GM12878 (cell line): ENCODE measurements around the gene SNAI3. TPM values are rescaled to one million over a fixed set of nuclear protein-coding genes. Genes with fewer than 3 reads are reported as not detected.

Experiments
- BCL11A ChIP-seq: IDR thresholded peaks from 2 replicates; pipeline ENCODE4 v1.6.1; 2011; ENCODE audit warnings: low read depth, low read length
- BHLHE40 ChIP-seq, 2 experiments: fragments of 450-650 bp in 1 of 2; IDR thresholded peaks; 2 replicates each; pipeline ENCODE4 v1.6.1; 2011 to 2017; ENCODE audit warnings: low read depth in 2 of 2, borderline replicate concordance in 1 of 2, improper control_type of control experiment in 1 of 2, low read length in 1 of 2, mild to moderate bottlenecking in 1 of 2
- BMI1 ChIP-seq: fragments of 450-650 bp; IDR thresholded peaks from 2 replicates; pipeline ENCODE4 v1.6.1; 2016; ENCODE audit warnings: mild to moderate bottlenecking, moderate library complexity, borderline replicate concordance
- EGR1 ChIP-seq, 2 experiments: IDR thresholded peaks; 1 replicate in 1 of 2; 2 replicates in 1 of 2; pipeline ENCODE4 v1.6.1; 2011 to 2012; ENCODE audit warnings: low read depth in 2 of 2, low read length in 2 of 2, borderline replicate concordance in 1 of 2, mild to moderate bottlenecking in 1 of 2, moderate library complexity in 1 of 2
- ESRRA ChIP-seq: IDR thresholded peaks from 2 replicates; pipeline ENCODE4 v1.6.1; 2012; ENCODE audit warnings: mild to moderate bottlenecking, low read length, improper control_type of control experiment
- KLF5 ChIP-seq: fragments of 450-650 bp; IDR thresholded peaks from 2 replicates; pipeline ENCODE4 v1.6.1; 2014; ENCODE audit warnings: mild to moderate bottlenecking; ENCODE audit not compliant: partially characterized antibody
- MLLT1 ChIP-seq: fragments of 450-650 bp; IDR thresholded peaks from 2 replicates; pipeline ENCODE4 v1.6.1; 2016; ENCODE audit warnings: mild to moderate bottlenecking
- PAX5 ChIP-seq: IDR thresholded peaks from 2 replicates; pipeline ENCODE4 v1.6.1; 2011; ENCODE audit warnings: low read depth, low read length, borderline replicate concordance
- PAX8 ChIP-seq: fragments of 450-650 bp; IDR thresholded peaks from 2 replicates; pipeline ENCODE4 v1.6.1; 2017; ENCODE audit warnings: mild to moderate bottlenecking, moderate library complexity
- POLR2AphosphoS5 ChIP-seq: IDR thresholded peaks from 2 replicates; pipeline ENCODE4 v1.6.1; 2011; ENCODE audit warnings: mild to moderate bottlenecking, low read length, inconsistent platforms
- RAD51 ChIP-seq: fragments of 450-650 bp; IDR thresholded peaks from 2 replicates; pipeline ENCODE4 v1.6.1; 2016; ENCODE audit warnings: moderate library complexity, mild to moderate bottlenecking, inconsistent platforms
- REST ChIP-seq: IDR thresholded peaks from 2 replicates; pipeline ENCODE4 v1.6.1; 2012; ENCODE audit warnings: mild to moderate bottlenecking, low read depth, low read length
- RUNX3 ChIP-seq: IDR thresholded peaks from 2 replicates; pipeline ENCODE4 v1.6.1; 2012; ENCODE audit warnings: low read length, inconsistent platforms
- SMARCA5 ChIP-seq: fragments of 450-650 bp; IDR thresholded peaks from 2 replicates; pipeline ENCODE4 v1.6.1; 2017; ENCODE audit warnings: mild to moderate bottlenecking
- SMC3 ChIP-seq: IDR thresholded peaks from 2 replicates; pipeline ENCODE4 v1.6.1; 2011; ENCODE audit warnings: low read length, improper control_type of control experiment, borderline replicate concordance
- SP1 ChIP-seq: IDR thresholded peaks from one replicate; pipeline ENCODE4 v1.6.1; 2011; ENCODE audit warnings: low read depth, low read length
- WRNIP1 ChIP-seq: IDR thresholded peaks from 2 replicates; pipeline ENCODE4 v1.6.1; 2011; ENCODE audit warnings: low read depth, low read length, improper control_type of control experiment, borderline replicate concordance
- ZNF207 ChIP-seq: fragments of 450-650 bp; IDR thresholded peaks from 2 replicates; pipeline ENCODE4 v1.6.1; 2014; ENCODE audit warnings: antibody characterized with exemption, mild to moderate bottlenecking, borderline replicate concordance
- polyA plus RNA-seq, 11 experiments: library from polyadenylated mRNA; depleted of rRNA in 4 of 11; unstranded in 6 of 11; stranded (reverse) in 5 of 11; fragments of >200 nt; fragmentation: Nextera tagmentation in 4 of 11; fragmentation: Illumina TruSeq in 1 of 11; extraction: Ambion mirVana in 4 of 11; extraction: Trizol in 1 of 11; gene quantifications; 1 replicate in 1 of 11; 2 replicates in 10 of 11; pipeline versions ENCODE4 v1.2.1 to v1.2.3, GENCODE V29; 2011 to 2016; ENCODE audit warnings: inconsistent platforms in 2 of 11, missing spikeins in 2 of 11, low read depth in 1 of 11
- total RNA-seq, 4 experiments: library from RNA; depleted of rRNA in 3 of 4; stranded (reverse); fragments of >200 nt in 3 of 4; fragmentation: Illumina TruSeq in 1 of 4; extraction: Trizol in 1 of 4; gene quantifications; 2 replicates each; pipeline versions ENCODE4 v1.2.1 to v1.2.3, GENCODE V29; 2013 to 2021
- TF ChIP-seq, protein P1 (sequence below): fragments of 450-650 bp; IDR thresholded peaks from 2 replicates; pipeline ENCODE4 v1.6.1; 2016; ENCODE audit warnings: mild to moderate bottlenecking
- TF ChIP-seq, protein P2 (sequence below): fragments of 450-650 bp; formaldehyde crosslinking; IDR thresholded peaks from 2 replicates; pipeline ENCODE4 v1.4.0; 2020; ENCODE audit warnings: mild to moderate bottlenecking, moderate library complexity

Gene SNAI3
- total and polyA plus RNA-seq, 10 of the 15 experiments (the other 5 are each of a cell fraction or from before 2014, with no cell fraction given), result 0.21 to 7.4 (median 3.0) TPM

DNA sequence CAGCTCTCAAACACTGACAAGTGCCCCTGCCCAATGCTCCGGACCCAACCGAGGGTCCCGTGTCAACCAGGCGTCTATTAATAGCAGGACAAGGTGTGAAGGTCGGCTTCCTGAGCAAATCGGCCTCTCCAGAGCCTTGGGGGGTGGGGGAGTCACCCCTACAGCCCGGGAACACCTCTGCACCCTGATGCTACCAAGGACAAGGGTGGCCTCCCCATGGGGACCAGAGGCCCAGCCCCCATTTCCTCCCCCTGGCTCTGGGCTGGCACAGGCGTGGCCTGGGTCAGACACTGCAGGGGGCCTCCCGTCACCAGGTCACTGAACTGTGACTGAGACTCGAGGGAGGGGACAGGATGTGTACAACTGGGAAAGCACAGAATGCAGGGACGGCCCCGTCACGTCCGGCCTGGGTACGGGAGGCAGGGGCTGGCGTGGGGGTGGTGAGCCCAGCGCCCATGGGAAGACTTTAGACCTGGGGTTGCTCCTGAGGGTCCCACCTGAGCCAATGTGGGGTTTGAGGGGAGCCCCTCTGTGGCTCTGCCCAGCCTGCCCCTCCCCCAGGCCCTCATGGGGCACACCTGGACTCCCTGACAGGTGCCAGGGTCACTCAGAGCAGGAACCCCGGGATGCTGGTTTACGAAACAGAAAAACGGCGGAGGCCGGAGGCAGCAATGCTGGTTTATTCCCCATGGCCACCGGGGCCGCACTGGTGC is 34.9 kb downstream of the SNAI3 start (continued):
- TF ChIP-seq RUNX3 (peak; percentile 59), BCL11A (0 out of 2 replicates have a peak, but pooled peaks have one; percentile 12), BMI1 (no peak), SMC3 (0 out of 2 replicates have a peak, but pooled peaks have one; percentile 17), PAX5 (peak; percentile 99), RAD51 (no peak; the same call in 1 of the 2 replicates), POLR2AphosphoS5 (peak; percentile 68; the same call in 1 of the 2 replicates), PAX8 (peak; percentile 97; the same call in 1 of the 2 replicates), EGR1 (IDR thresholded peaks at IDR 0.05; ENCODE audit: borderline replicate concordance in 1 of 2, low read depth in 2 of 2, low read length in 2 of 2) (peak in 1 of 2 experiments; percentile 31; a peak in 1 of 3 replicates), KLF5 (peak; percentile 75), ZNF207 (peak; percentile 82), REST (peak; percentile 28; the same call in 1 of the 2 replicates), BHLHE40 (IDR thresholded peaks at IDR 0.05; ENCODE audit: borderline replicate concordance in 1 of 2, low read depth in 2 of 2, low read length in 1 of 2) (peak; percentile 73 to 79), SP1 (peak; percentile 82), SMARCA5 (peak; percentile 98), WRNIP1 (no peak), ESRRA (0 out of 2 replicates have a peak, but pooled peaks have one; percentile 42), MLLT1 (peak; percentile 64; the same call in 1 of the 2 replicates)
- TF ChIP-seq, protein P1, sequence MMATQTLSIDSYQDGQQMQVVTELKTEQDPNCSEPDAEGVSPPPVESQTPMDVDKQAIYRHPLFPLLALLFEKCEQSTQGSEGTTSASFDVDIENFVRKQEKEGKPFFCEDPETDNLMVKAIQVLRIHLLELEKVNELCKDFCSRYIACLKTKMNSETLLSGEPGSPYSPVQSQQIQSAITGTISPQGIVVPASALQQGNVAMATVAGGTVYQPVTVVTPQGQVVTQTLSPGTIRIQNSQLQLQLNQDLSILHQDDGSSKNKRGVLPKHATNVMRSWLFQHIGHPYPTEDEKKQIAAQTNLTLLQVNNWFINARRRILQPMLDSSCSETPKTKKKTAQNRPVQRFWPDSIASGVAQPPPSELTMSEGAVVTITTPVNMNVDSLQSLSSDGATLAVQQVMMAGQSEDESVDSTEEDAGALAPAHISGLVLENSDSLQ, result peak; percentile 91
- TF ChIP-seq, protein P2, sequence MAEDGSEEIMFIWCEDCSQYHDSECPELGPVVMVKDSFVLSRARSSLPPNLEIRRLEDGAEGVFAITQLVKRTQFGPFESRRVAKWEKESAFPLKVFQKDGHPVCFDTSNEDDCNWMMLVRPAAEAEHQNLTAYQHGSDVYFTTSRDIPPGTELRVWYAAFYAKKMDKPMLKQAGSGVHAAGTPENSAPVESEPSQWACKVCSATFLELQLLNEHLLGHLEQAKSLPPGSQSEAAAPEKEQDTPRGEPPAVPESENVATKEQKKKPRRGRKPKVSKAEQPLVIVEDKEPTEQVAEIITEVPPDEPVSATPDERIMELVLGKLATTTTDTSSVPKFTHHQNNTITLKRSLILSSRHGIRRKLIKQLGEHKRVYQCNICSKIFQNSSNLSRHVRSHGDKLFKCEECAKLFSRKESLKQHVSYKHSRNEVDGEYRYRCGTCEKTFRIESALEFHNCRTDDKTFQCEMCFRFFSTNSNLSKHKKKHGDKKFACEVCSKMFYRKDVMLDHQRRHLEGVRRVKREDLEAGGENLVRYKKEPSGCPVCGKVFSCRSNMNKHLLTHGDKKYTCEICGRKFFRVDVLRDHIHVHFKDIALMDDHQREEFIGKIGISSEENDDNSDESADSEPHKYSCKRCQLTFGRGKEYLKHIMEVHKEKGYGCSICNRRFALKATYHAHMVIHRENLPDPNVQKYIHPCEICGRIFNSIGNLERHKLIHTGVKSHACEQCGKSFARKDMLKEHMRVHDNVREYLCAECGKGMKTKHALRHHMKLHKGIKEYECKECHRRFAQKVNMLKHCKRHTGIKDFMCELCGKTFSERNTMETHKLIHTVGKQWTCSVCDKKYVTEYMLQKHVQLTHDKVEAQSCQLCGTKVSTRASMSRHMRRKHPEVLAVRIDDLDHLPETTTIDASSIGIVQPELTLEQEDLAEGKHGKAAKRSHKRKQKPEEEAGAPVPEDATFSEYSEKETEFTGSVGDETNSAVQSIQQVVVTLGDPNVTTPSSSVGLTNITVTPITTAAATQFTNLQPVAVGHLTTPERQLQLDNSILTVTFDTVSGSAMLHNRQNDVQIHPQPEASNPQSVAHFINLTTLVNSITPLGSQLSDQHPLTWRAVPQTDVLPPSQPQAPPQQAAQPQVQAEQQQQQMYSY (CRISPR knock-in tag), result no peak
